HS-27A (cell line): ENCODE data around the gene F10.
"Not testable (repeated sequence)": the region's sequence is repeated elsewhere in the genome, so short reads cannot be mapped to it uniquely, and the experiment has no call there.

ENCODE experiments used
- DNase-seq: peaks from one replicate; pipeline ENCODE4 v3.0.0-alpha.2; 2012; ENCODE audit warnings: low read depth, missing footprints

The F10 gene

GRCh38 chr13:113122550-113123225 lies at the start of gene F10:
TSS of gene F10 (plus strand) at chr13:113122799. CDS start at chr13:113122856, 57 bp downstream.
- no peak for DNase-seq

GRCh38 chr13:113073942-113074341 lies 48.7 kb upstream of the F10 start:
- DNase-seq = no peak

GRCh38 chr13:113074401-113074800 lies 48.2 kb upstream of the F10 start:
- DNase-seq = no peak

- DNase-seq = no peak
These were observed 47.7 kb upstream of the F10 start for GRCh38 chr13:113074876-113075275.

- no peak for DNase-seq
These were observed 46.9 kb upstream of the F10 start for GRCh38 chr13:113075711-113076110.

GRCh38 chr13:113076681-113077401 lies 45.8 kb upstream of the F10 start:
- DNase-seq = no peak

- DNase-seq = no peak
These were observed 45.0 kb upstream of the F10 start for GRCh38 chr13:113077566-113077952.

GRCh38 chr13:113077953-113078901 lies 44.4 kb upstream of the F10 start:
- no peak for DNase-seq

- DNase-seq = no peak
These were observed 43.5 kb upstream of the F10 start for GRCh38 chr13:113078902-113079780.

GRCh38 chr13:113079781-113080080 lies 42.9 kb upstream of the F10 start:
- DNase-seq = not testable (repeated sequence)

GRCh38 chr13:113080361-113080831 lies 42.2 kb upstream of the F10 start:
- no peak for DNase-seq

GRCh38 chr13:113080901-113081521 lies 41.6 kb upstream of the F10 start:
- no peak for DNase-seq

GRCh38 chr13:113082198-113083021 lies 40.2 kb upstream of the F10 start:
- no peak for DNase-seq

GRCh38 chr13:113083022-113083373 lies 39.6 kb upstream of the F10 start:
- DNase-seq = no peak

GRCh38 chr13:113083402-113084061 lies 39.1 kb upstream of the F10 start:
- DNase-seq = no peak

GRCh38 chr13:113084094-113084942 lies 38.3 kb upstream of the F10 start:
- DNase-seq = no peak

GRCh38 chr13:113084943-113085540 lies 37.6 kb upstream of the F10 start:
- DNase-seq = no peak

GRCh38 chr13:113086031-113086750 lies 36.4 kb upstream of the F10 start:
- DNase-seq = no peak
